ENCODE measurements around the gene EHMT1.

- TF ChIP-seq CTCF (conservative IDR thresholded peaks at IDR 0.05) (no peak), ZFX (IDR thresholded peaks at IDR 0.05) (no peak)
Measured at GRCh38 chr9:137570566-137570965, 48.2 kb upstream of the EHMT1 start.

Measured in C4-2B (cell line).